Measurements from ENCODE around the gene PANX2.

- TF ChIP-seq, protein P1, sequence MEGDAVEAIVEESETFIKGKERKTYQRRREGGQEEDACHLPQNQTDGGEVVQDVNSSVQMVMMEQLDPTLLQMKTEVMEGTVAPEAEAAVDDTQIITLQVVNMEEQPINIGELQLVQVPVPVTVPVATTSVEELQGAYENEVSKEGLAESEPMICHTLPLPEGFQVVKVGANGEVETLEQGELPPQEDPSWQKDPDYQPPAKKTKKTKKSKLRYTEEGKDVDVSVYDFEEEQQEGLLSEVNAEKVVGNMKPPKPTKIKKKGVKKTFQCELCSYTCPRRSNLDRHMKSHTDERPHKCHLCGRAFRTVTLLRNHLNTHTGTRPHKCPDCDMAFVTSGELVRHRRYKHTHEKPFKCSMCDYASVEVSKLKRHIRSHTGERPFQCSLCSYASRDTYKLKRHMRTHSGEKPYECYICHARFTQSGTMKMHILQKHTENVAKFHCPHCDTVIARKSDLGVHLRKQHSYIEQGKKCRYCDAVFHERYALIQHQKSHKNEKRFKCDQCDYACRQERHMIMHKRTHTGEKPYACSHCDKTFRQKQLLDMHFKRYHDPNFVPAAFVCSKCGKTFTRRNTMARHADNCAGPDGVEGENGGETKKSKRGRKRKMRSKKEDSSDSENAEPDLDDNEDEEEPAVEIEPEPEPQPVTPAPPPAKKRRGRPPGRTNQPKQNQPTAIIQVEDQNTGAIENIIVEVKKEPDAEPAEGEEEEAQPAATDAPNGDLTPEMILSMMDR (IDR thresholded peaks at IDR 0.05; ENCODE audit: poor library complexity) = no peak
- TF ChIP-seq EZH2 (IDR thresholded peaks at IDR 0.05; ENCODE audit: borderline replicate concordance) = no peak
- no peak for TF ChIP-seq EZH2phosphoT487 (IDR thresholded peaks at IDR 0.05; ENCODE audit: low read depth, severe bottlenecking, unreplicated experiment)
These were observed 46.4 kb downstream of the PANX2 start for GRCh38 chr22:50216684-50217520.
